PC-9 (cell line): ENCODE measurements around the gene TNFRSF8.

Experiments
- CTCF ChIP-seq: fragments of 200-600 bp; sonication (generic); conservative IDR thresholded peaks from 2 replicates; pipeline ENCODE4 v1.6.1; 2017; ENCODE audit warnings: mixed run types, antibody characterized with exemption, mild to moderate bottlenecking, moderate library complexity
- EZH2 ChIP-seq: fragments of 200-600 bp; sonication (generic); IDR thresholded peaks from 2 replicates; pipeline ENCODE4 v1.8.0; 2017; ENCODE audit warnings: antibody characterized with exemption, low read depth

GRCh38 chr1:12094180-12094579, 31.1 kb downstream of the TNFRSF8 start:
- TF ChIP-seq CTCF = no peak
- TF ChIP-seq EZH2 = no peak
